HUES64 (cell line): ENCODE data around the gene CYBB.

Source experiments
- H3K27ac ChIP-seq: 2 replicates; pipeline ENCODE4 v1.7.0; 2013; ENCODE audit warnings: low read depth, low read length, inconsistent platforms
- H3K27me3 ChIP-seq: 2 replicates; pipeline ENCODE4 v1.6.1; 2013; ENCODE audit warnings: mild to moderate bottlenecking, low read length; ENCODE audit not compliant: insufficient read depth
- H3K36me3 ChIP-seq: 2 replicates; pipeline ENCODE4 v1.6.1; 2013; ENCODE audit warnings: mild to moderate bottlenecking, low read length; ENCODE audit not compliant: insufficient read depth
- H3K4me1 ChIP-seq: 2 replicates; pipeline ENCODE4 v1.6.1; 2013; ENCODE audit warnings: mild to moderate bottlenecking, low read length, moderate library complexity; ENCODE audit not compliant: insufficient read depth
- H3K4me3 ChIP-seq: 2 replicates; pipeline ENCODE4 v1.5.1; 2013; ENCODE audit warnings: mild to moderate bottlenecking, low read length, moderate library complexity
- H3K9ac ChIP-seq: 2 replicates; pipeline ENCODE4 v1.6.1; 2013; ENCODE audit warnings: mild to moderate bottlenecking, low read depth, low read length
- H3K9me3 ChIP-seq: 2 replicates; pipeline ENCODE4 v1.6.1; 2013; ENCODE audit warnings: low read depth, low read length; ENCODE audit not compliant: insufficient read depth
- WGBS: fragments of 150-250, 120-280 bp; methylation state at CpG from one replicate; pipeline ENCODE4 v1.1.7; 2013; ENCODE audit warnings: missing lambda C conversion rate; 5-methylcytosine and 5-hydroxymethylcytosine counted together

CYBB gene

DNA sequence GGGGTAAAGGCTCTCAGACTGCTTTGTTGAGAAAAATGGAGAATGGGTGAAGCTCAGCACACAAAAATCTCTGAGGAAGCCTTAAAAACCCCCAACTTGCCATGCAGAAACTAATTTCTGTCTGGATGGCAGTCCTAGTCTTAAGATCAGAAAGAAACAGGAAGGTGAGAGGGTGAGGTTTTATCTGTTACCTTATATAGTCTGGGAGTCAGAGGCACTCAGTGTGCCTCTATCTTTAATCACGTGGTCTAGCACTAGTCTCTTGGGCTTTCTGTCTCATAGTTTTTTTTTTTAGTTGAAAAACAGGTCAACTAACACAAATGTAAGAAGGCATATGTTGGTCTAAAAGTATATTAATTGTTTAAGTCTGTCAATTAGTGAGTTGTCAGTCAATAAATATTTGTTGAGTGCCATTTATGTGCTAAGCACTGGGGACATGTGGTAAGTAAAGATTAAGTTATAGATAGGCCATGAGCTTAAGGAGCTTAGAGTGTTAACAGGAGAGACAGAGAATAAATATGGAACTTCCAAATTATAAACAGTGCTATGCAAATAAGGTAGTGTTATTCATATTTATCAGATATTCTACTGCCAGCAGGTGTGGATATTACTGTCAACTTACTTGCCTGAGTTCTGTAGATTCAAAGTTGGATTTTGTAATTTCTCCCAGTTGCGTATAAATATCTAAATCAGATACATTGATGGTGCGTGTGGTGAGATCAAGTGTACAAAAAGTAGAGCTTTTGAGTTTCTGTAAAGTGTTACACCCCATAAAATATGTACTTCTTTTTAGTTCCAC lies 7.0 kb downstream of the CYBB start:
- H3K27ac ChIP-seq = no peak overlapping the region
- no peaks in the 10 kb centered on the region for H3K36me3 ChIP-seq
- WGBS = 70% methylated on average over 2 of the region's 3 CpGs
- no peak overlapping the region for H3K4me3 ChIP-seq
- H3K4me1 ChIP-seq = no peaks in the 10 kb centered on the region
- H3K27me3 ChIP-seq = no peaks in the 10 kb centered on the region
- H3K9me3 ChIP-seq = no peaks in the 10 kb centered on the region
- no peak overlapping the region for H3K9ac ChIP-seq

GRCh38 chrX:37787423-37787869 lies 7.6 kb downstream of the CYBB start:
- Histone ChIP-seq H3K27me3 (no peaks in the 10 kb centered on the region), H3K9me3 (no peaks in the 10 kb centered on the region), H3K36me3 (no peaks in the 10 kb centered on the region), H3K4me1 (no peaks in the 10 kb centered on the region), H3K27ac (no peak overlapping the region), H3K9ac (no peak overlapping the region), H3K4me3 (no peak overlapping the region)
- 86% methylated on average over 5 of the region's 5 CpGs for WGBS

DNA sequence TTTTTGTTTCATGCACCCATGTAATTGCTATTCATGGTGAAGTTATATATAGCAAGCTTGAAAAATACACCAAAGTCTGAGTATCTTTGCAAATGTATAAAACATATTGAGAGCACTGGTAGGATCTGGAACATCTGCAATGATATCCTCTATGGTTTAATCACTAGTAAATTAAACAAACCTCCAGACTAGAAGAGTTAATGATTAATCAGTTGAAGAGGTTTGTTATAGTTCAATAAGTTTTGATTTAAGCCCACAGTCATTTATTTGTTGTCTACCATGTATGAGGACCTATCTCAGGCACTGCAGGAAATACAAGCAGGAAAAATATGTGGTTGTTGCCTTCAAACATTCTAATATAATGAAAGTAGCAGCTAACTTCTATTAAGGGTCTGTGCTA lies 16.5 kb downstream of the CYBB start:
- Histone ChIP-seq H3K27ac (no peak overlapping the region), H3K9ac (no peak overlapping the region), H3K4me3 (no peak overlapping the region), H3K9me3 (no peaks in the 10 kb centered on the region), H3K36me3 (no peaks in the 10 kb centered on the region), H3K27me3 (no peaks in the 10 kb centered on the region), H3K4me1 (no peaks in the 10 kb centered on the region)

DNA sequence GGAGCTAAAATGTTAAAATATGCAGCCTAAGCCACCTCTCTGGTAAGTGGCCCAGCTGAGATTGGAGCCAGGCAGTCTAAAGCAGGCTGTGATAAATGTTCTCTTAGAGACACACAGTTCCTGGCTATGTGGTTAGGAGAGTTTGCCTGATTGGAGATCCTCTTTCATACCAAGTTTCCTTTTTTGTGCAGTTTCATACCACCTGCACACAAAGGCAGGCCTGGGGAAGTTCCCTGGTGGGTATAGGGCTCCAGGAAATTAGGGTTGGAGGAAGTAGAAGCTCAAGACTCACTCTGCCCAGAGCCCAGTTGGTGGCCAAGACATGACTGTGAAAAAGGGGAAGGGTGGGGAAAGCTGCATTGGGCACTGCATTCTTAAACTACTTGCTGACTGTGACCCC lies 16.9 kb downstream of the CYBB start:
- Histone ChIP-seq H3K4me1 (no peaks in the 10 kb centered on the region), H3K27ac (no peak overlapping the region), H3K9me3 (no peaks in the 10 kb centered on the region), H3K4me3 (no peak overlapping the region), H3K27me3 (no peaks in the 10 kb centered on the region), H3K36me3 (no peaks in the 10 kb centered on the region), H3K9ac (no peak overlapping the region)

DNA sequence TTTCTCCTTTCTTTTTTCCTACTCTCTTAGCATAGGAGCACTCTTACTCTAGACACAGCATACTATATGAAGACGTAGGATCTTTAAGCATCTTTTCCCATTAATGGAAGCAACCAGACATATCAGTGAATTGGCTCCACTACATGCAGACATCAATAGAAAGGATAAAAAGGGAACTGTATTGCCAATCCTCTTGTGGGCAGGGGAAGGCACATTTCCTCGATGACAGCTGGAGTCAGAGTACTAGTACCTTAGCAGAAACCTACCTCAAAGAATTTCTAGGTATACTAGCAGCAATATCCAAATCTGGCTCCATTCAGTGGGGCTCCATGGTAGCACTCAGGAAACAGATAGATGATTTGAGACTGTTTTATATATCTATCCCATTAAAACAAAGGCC lies 20.1 kb downstream of the CYBB start:
- no peaks in the 10 kb centered on the region for H3K27me3 ChIP-seq
- no peaks in the 10 kb centered on the region for H3K36me3 ChIP-seq
- no peaks in the 10 kb centered on the region for H3K9me3 ChIP-seq
- H3K9ac ChIP-seq = no peak overlapping the region
- no peaks in the 10 kb centered on the region for H3K4me1 ChIP-seq
- H3K4me3 ChIP-seq = no peak overlapping the region
- 93% methylated on average over 1 of the region's 2 CpGs for WGBS
- H3K27ac ChIP-seq = no peak overlapping the region

GRCh38 chrX:37800717-37801116 lies 20.9 kb downstream of the CYBB start:
- Histone ChIP-seq H3K9me3 (no peaks in the 10 kb centered on the region), H3K4me1 (no peaks in the 10 kb centered on the region), H3K27ac (no peak overlapping the region), H3K27me3 (no peaks in the 10 kb centered on the region), H3K9ac (no peak overlapping the region), H3K4me3 (no peak overlapping the region), H3K36me3 (no peaks in the 10 kb centered on the region)

DNA sequence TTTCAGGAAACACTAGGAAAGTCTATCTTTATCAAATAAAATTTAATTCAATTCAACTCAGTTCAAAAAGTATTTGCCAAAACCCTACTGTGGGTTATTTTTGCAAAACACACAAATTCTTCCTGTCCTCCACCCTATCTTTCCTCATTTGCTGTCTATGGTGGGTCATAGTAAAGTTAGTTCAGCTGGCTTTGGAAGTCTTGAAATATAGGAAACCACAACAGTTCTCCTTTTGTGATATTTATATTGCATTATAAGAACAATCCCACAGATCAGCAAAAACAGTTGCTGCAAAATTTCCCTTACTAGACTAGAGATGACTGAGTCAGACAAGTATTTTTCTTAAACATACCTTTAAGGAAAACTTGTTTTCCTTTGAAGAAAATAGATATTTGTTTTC lies 22.2 kb downstream of the CYBB start:
- H3K27ac ChIP-seq = no peak overlapping the region
- H3K4me1 ChIP-seq = no peaks in the 10 kb centered on the region
- H3K36me3 ChIP-seq = no peaks in the 10 kb centered on the region
- H3K9me3 ChIP-seq = no peaks in the 10 kb centered on the region
- H3K9ac ChIP-seq = no peak overlapping the region
- H3K4me3 ChIP-seq = no peak overlapping the region
- no peaks in the 10 kb centered on the region for H3K27me3 ChIP-seq

DNA sequence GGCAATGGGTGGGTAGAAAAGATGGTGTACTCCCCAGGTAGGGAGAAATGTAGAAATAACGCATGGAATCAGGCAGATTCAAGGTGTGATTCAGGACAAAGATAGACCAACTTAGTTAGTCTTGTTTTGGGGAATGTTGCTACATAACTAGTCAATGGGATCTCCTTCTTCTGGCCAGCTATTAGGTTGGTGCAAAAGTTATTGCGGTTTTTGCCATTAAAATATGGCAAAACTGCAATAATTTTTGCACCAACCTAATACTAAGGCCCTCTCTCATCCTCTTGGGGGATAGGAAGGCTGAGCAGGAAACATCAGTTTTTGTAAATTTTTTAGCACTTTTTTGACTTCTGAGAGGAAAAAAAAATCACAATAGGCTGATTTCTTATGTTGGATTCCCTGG lies 23.2 kb downstream of the CYBB start:
- no peak overlapping the region for H3K4me3 ChIP-seq
- H3K36me3 ChIP-seq = no peaks in the 10 kb centered on the region
- H3K4me1 ChIP-seq = no peaks in the 10 kb centered on the region
- H3K27ac ChIP-seq = no peak overlapping the region
- H3K9ac ChIP-seq = no peak overlapping the region
- H3K9me3 ChIP-seq = no peaks in the 10 kb centered on the region
- 95% methylated on average over 1 of the region's 2 CpGs for WGBS
- no peaks in the 10 kb centered on the region for H3K27me3 ChIP-seq

DNA sequence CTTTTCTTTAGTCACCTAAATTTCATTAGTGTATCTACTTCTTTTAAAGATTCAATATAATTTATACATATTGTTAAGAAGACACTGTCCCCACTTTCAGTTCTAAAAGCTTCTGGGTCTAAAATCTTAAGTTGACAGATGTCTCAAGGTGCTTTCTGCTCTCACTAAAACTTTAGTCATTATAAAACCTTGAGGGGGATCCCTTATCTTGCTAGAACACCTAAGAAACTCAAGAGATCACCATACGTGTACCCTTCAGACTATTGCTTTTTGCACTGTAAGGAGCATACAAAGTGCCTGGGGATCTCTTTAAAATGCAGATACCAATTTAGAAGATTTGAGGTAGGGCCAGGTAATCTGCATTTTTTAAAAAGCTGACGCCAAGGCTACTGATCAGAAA lies 30.1 kb downstream of the CYBB start:
- 82% methylated on average over 2 of the region's 2 CpGs for WGBS

DNA sequence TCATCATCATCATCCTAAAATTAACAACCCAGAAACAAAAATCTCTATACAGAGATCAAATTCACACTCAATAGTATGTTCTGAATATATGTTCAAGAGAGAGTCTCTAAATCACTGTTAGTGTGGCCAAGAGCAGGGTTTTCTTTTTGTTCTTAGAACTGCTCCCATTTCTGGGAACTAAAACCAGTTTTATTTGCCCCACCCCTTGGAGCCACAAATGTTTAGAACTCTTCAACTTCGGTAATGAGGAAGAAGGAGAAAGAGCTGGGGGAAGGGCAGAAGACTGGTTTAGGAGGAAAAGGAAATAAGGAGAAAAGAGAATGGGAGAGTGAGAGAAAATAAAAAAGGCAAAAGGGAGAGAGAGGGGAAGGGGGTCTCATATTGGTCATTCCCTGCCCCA lies 32.3 kb downstream of the CYBB start:
- H3K9ac ChIP-seq = no peak overlapping the region
- WGBS = 81% methylated on average over 1 of the region's 1 CpG
- H3K4me1 ChIP-seq = no peaks in the 10 kb centered on the region
- H3K4me3 ChIP-seq = no peak overlapping the region
- no peak overlapping the region for H3K27ac ChIP-seq
- H3K36me3 ChIP-seq = no peaks in the 10 kb centered on the region
- H3K27me3 ChIP-seq = no peaks in the 10 kb centered on the region
- no peaks in the 10 kb centered on the region for H3K9me3 ChIP-seq

More for the DNA sequence above, 30.1 kb downstream of the CYBB start:
- H3K36me3 ChIP-seq = no peaks in the 10 kb centered on the region
- H3K27me3 ChIP-seq = no peaks in the 10 kb centered on the region
- no peak overlapping the region for H3K27ac ChIP-seq
- H3K9ac ChIP-seq = no peak overlapping the region
- H3K4me1 ChIP-seq = no peaks in the 10 kb centered on the region
- H3K9me3 ChIP-seq = no peaks in the 10 kb centered on the region
- no peak overlapping the region for H3K4me3 ChIP-seq

DNA sequence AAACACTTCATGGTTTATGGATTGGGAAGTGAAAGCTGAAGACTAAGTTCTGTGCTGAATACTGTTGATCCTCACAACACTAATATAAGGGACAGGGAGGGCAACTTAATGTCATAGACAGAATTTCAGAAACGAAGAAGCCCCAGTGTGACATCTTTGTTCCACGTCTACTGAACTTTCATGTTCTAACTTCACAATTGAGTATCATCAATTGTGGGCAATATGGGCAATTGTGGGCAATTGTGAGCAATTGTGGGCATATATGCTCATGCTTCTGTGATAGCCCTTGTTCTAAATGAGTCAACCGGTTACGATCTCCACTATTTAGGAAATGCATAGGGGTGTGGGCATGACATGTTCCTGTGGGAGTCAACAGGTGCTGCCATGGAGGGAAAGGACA lies 33.7 kb downstream of the CYBB start:
- H3K9me3 ChIP-seq = no peaks in the 10 kb centered on the region
- no peaks in the 10 kb centered on the region for H3K27me3 ChIP-seq
- no peak overlapping the region for H3K4me3 ChIP-seq
- no peaks in the 10 kb centered on the region for H3K36me3 ChIP-seq
- no peak overlapping the region for H3K27ac ChIP-seq
- no peak overlapping the region for H3K9ac ChIP-seq
- WGBS = 94% methylated on average over 4 of the region's 4 CpGs
- no peaks in the 10 kb centered on the region for H3K4me1 ChIP-seq

- Histone ChIP-seq H3K9me3 (no peaks in the 10 kb centered on the region), H3K9ac (no peak overlapping the region), H3K4me3 (no peak overlapping the region), H3K27me3 (no peaks in the 10 kb centered on the region), H3K27ac (no peak overlapping the region), H3K4me1 (no peaks in the 10 kb centered on the region), H3K36me3 (no peaks in the 10 kb centered on the region)
- WGBS = 100% methylated on average over 1 of the region's 5 CpGs
Observed at GRCh38 chrX:37815366-37815765, 35.5 kb downstream of the CYBB start.
